Hematopoietic multipotent progenitor cell treated with erythropoietin and hydrocortisone succinate and interleukin-3 and kit ligand, for 8 days (in vitro differentiated cells): ENCODE results near the gene UPK3A.

ENCODE experiments used
- DNase-seq: peaks from one replicate; pipeline ENCODE4 v3.0.0-alpha.2; 2015

The UPK3A gene

DNA sequence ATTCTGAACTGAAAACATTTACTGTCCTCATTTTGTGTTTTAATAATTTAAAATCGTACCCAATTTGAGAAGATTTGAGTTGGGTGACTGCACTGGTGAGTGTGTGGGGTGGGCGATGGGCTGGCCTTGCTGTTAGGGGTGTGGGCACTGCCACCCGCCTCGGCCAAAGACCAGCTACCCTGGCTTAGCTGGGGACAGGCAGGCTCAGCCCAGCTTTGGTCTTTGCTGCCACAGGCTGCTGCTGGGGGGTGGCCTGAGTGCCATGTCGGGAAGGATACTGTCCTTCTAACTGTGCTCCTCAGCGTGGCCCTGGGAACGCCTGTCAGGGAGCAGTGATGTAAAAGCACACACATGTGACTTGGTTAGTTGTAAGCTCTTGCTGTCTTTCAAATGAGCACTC lies 47.3 kb downstream of the UPK3A start:
- no peak for DNase-seq

DNA sequence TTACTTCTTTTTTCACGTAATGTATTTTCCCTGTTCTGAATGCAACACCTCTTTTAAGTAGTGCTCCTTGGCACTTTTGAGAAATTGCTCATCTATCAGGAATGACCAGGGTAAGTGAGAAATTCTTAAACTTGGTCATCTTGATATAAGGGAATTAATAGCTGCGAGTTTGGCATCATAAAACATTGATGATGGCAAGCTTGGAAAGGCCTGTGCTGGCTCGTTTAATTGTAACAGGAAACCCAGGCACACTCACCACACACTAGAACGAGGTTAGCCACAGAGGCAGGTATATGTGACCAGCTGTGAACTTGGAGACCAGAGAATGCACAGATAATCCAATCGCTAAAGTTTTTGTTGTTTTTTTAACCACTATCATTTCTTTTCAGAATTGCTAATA lies 49.3 kb downstream of the UPK3A start:
- DNase-seq, result no peak

DNA sequence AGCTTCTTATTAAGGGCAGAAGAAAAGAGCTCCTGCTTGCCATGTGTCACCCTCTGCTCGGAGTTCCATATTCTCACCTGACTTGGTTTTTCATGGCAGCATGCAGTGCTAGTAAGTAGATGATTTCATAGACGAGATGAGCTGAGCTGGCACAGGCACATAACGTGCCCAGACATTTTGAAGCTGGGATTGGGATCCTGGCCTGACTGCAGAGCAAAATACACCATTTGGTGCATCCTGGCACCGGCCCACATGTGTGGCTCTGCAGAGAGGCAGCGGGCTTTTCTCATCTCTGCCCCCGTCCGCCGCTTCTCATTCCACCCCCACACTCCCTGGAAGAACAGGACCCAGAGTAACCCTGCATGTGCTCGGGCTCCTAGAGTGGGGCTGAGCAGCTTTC lies 49.8 kb downstream of the UPK3A start:
- DNase-seq, result no peak

DNA sequence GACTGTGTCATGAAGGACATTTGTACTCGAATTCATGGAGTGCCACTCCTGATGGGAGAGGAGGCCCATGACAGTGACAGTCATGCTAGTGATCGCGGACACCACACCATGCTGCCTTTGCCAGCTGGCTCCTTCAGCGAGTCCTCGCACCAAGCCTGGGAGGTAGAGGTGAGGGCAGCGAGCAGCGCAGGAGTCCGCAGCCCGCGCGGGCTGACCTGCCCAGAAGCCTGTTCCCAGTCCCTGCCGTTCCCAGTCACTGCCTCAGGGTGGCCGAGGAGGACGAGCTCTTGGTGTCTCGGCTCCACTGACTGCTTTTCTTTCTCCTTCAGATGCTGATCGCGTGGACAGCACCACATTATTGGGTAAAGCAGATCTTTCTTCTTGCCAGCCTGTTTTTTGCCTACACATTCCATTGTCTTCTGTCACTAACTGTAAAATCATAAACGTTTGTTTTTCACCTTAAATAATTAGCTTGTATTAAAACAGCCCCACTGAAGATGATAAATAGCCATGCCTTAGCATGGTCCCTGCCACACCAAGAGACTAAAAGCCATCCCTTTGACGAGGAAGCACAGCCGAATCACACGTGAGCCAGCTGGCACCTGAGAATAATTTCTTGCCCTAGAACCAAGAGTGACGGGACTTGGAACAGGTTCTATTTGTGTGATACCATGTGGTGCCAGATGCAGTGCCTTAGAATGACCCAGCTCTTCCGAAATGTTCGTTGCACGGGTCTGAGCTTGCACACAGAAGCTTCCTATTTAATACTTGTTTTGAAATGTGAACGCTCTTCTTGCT lies 50.5 kb downstream of the UPK3A start:
- DNase-seq, result no peak

DNA sequence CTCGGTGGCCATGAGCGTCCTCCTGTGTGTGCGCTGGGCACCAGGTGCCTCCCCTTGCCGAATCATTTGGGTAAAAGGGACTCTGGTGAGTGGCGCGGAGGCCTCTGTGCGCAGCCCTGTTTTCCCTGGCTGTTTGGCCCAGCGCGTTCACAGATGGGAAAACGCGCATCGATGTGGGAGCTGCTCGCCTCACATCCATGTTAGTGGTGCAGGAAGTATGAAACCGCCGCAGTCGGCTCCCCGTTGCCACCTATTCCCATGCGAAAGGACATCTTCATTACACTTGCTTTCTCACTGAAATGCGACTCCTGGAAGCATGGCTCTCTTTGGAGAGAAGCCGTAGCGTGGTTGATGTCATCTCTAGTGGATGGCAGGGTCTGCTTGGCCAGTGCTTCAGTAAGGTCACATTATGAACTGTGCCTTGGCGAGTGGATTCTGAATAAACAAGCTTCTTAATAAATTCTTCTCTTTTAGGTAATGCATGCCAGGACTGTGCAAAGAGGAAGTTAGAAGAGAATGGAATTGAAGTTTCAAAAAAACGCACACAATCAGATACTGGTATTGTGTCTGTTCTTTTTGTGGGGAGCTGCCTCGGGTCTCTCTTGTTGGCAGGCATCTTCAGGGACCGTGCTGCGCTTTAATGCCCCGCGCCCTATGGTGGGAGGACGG lies 51.2 kb downstream of the UPK3A start:
- no peak for DNase-seq

DNA sequence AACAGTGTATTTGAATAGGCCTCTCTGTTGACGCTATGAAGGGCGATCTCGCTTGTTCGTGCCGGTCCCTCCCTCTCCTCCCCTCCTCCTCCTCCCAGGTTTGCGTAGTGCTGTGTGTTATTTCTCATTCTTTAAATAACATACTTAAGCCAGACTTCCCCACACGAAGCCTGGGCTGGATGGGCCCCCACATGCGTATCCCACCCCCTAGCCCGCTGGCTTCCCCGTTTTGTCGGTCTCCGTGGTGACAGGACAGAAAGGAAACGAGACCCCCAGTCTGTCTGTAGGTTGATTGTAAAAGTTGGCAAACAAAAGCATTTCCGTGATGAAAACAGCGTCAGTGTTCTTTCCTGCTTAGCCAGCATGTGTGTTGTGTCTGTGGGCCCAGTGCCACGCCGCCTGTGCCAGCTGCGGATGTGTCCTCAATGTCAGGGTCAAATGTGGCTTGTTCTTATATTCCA lies 52.3 kb downstream of the UPK3A start:
- no peak for DNase-seq

DNA sequence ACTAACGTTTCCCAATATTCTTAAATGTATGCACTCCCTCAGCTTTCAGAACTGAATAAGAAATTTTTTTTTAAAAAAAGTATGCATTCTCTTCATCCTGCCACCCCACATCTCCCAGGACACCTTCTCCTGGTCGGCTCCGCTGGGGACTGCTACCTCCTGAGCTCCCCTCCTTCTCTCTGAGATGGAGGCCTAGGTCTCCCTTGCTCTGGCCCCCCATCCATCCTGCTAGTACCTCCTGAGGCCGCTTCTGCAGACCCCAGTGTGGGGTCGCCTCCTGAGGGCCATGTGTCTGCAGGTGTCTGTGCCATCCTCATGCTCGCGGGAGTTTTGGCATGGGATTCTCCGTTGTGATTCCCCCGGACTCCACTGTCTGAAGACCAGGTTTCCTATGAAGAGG lies 52.8 kb downstream of the UPK3A start:
- DNase-seq, result no peak

DNA sequence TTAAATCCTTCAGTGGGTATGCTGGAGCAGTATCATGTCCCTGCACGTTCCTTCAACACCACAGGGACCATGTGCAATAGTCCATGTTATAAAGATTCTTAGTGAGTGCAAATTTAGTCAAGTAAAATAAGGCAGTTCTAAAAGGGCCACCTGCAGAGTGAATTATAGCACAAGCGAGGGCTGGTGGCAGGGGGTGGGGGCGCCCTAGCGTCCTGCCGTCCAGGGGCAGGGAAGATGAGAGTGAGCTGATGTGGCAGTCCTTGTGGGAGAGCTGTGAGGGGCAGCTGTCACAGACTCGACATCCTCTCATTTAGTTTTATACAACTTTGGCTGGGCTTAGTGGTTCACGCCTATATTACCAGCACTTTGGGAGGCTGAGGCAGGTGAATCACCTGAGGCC lies 54.0 kb downstream of the UPK3A start:
- DNase-seq, result no peak

DNA sequence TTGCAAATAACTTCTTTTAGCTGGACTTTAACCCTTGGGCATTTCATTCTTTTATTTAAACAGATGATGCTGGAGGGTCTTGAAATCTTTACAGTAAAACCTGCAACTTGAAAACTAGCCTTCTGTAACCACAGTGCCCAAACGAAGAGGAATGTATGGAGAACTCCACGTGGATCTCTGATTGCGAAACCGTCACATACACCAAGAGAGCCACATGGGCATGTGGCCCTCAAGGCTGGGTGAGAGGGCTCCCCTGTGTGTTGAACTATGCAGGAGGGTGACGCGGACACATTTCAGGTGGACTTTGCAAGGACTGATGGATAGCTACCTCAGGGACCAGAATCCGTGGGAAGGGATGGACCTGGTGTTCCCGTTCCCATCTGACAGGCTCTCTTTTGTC lies 55.6 kb downstream of the UPK3A start:
- no peak for DNase-seq

DNA sequence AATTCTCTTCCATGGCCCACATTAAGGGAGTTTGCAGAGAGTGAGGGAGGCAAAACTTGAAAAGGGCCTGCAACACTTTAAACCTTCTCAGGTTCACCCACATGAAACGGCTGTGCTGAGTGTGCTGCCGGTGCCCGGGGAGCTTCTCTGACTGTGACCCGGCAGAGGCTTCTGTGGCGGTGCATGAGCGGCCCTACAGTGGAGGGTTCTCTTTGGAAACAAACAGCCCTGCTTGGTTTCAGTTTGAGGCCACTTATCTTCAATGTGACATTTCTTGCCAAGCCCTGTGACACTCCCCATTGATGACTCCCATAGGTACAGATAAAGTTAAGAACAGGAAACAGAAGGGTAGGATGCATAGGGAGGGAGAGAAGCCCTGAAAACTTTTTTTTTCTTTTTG lies 56.7 kb downstream of the UPK3A start:
- DNase-seq, result peak; percentile 94

DNA sequence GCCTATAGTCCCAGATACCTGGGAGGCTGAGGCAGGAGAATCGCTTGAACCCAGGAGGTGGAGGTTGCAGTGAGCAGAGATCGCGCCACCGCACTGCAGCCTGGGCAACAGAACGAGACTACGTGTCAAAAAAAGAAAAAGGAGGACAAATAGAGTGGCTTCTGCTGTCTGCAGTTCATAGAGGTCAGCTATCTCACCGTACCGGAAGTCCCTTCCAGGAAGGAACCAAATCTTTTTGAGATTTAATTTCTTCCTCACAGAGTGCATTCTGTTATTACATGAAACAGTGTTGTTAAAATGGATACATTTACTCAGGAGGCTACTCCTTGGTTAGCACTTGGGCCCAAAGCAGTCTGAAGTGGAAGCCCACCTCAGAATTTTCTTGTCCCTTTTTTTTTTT lies 58.4 kb downstream of the UPK3A start:
- DNase-seq, result no peak

DNA sequence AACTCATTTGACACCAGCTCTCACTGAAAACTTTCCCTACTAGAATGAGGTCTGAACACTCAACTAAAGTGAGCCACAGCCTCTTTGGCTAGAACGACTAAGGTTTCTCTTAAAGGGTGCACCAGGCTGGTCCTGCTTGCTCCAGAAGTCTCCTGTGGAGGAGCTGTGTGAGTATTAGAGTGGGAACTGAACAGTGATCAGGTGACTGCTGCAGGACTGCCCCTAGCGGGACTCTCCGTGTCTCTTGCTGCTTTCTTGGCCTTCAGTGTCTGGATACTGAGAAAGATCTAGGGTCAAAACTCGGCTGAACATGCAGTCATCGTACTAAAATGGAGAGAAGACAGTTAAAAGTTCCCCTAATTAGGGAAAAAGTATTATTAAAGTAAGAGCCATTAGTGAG lies 59.6 kb downstream of the UPK3A start:
- DNase-seq, result peak; percentile 71
